Measurements from ENCODE around the gene CTNND1.

CTNND1 gene

DNA sequence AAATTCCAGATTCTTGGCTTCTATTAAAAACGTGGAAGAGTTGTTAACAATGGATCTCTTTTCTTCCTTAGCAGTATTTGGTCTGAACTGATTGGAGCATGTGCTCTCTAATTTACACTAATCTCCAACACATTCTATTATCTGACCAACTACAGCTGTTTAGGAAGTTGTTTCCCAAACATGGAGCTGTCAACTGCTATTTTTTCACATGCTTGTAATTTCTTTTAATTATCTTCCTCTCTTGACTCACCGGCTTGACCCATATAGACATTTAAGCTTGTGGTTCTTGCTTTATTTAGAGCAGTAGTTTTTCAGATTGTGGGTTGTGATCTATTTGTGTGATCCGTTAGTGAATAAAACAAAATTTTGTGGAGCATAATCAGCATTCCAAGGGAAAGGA is 40.8 kb downstream of the CTNND1 start:
- H3K79me2 ChIP-seq (ENCODE audit: control insufficient read depth, insufficient read depth, low read length) = peaks cover 25% of the 10 kb centered on the region
- H3K79me1 ChIP-seq (ENCODE audit: low read length) = peaks cover 15% of the 10 kb centered on the region
- no peak overlapping the region for H3K9ac ChIP-seq (ENCODE audit: low read length)
- H2BK120ac ChIP-seq (ENCODE audit: low read depth, low read length) = no peak overlapping the region
- no peak overlapping the region for H3K23ac ChIP-seq (ENCODE audit: low read length)
- H3K4me2 ChIP-seq (ENCODE audit: low read length) = no peak overlapping the region
- H2BK5ac ChIP-seq (ENCODE audit: low read length) = no peak overlapping the region
- H4K8ac ChIP-seq (ENCODE audit: low read depth, low read length) = no peak overlapping the region
- no peak overlapping the region for H3K18ac ChIP-seq (ENCODE audit: low read length)
- no peak overlapping the region for H3K4ac ChIP-seq (ENCODE audit: low read depth, low read length)
- H3K56ac ChIP-seq (ENCODE audit: low read length) = no peak overlapping the region
- H3K36me3 ChIP-seq (ENCODE audit: control insufficient read depth, insufficient read depth, low read length) = peaks cover 23% of the 10 kb centered on the region
- H3K4me3 ChIP-seq (ENCODE audit: low read length) = no peak overlapping the region
- no peak for DNase-seq
- no peak overlapping the region for H2AK5ac ChIP-seq (ENCODE audit: low read length)
- WGBS (ENCODE audit: extremely low coverage, insufficient coverage, low lambda C conversion rate) = no CpG with 5 or more reads among the region's 3 CpGs
- H2BK15ac ChIP-seq (replicated peaks; ENCODE audit: low read depth) = no peak overlapping the region
- no peak overlapping the region for H4K5ac ChIP-seq (ENCODE audit: low read length)
- H3K4me1 ChIP-seq (ENCODE audit: control insufficient read depth, low read depth, low read length) = no peaks in the 10 kb centered on the region
- no peaks in the 10 kb centered on the region for H3K27me3 ChIP-seq (ENCODE audit: insufficient read depth, low read length, poor library complexity)
- no peak overlapping the region for H3K27ac ChIP-seq (ENCODE audit: low read depth, low read length)

DNA sequence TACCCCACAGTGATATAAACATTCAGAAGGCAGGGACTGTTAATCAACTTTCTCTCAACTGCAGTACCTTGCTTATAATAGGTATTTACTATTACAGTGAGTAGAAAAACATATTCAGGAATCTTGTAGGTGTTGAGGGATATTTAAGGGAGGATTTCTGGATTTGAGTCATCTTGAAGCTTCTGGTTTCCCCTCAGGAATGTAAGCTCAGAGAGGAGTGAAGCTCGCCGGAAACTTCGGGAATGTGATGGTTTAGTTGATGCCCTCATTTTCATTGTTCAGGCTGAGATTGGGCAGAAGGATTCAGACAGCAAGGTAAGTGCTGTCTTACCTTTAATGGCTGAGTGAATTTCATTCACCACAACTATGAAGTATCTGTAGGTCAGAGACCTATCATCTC is 42.9 kb downstream of the CTNND1 start:
- Histone ChIP-seq H3K79me1 (ENCODE audit: low read length) (peaks cover 13% of the 10 kb centered on the region), H3K36me3 (ENCODE audit: control insufficient read depth, insufficient read depth, low read length) (peaks cover 35% of the 10 kb centered on the region), H3K23ac (ENCODE audit: low read length) (no peak overlapping the region), H3K4me1 (ENCODE audit: control insufficient read depth, low read depth, low read length) (no peaks in the 10 kb centered on the region), H2BK120ac (ENCODE audit: low read depth, low read length) (no peak overlapping the region), H3K4ac (ENCODE audit: low read depth, low read length) (no peak overlapping the region), H4K5ac (ENCODE audit: low read length) (no peak overlapping the region), H3K4me3 (ENCODE audit: low read length) (no peak overlapping the region), H3K56ac (ENCODE audit: low read length) (no peak overlapping the region), H3K27ac (ENCODE audit: low read depth, low read length) (no peak overlapping the region), H2AK5ac (ENCODE audit: low read length) (no peak overlapping the region), H3K27me3 (ENCODE audit: insufficient read depth, low read length, poor library complexity) (no peaks in the 10 kb centered on the region), H3K18ac (ENCODE audit: low read length) (no peak overlapping the region), H3K4me2 (ENCODE audit: low read length) (no peak overlapping the region), H2BK5ac (ENCODE audit: low read length) (no peak overlapping the region), H3K9ac (ENCODE audit: low read length) (no peak overlapping the region), H3K79me2 (ENCODE audit: control insufficient read depth, insufficient read depth, low read length) (peaks cover 13% of the 10 kb centered on the region), H4K8ac (ENCODE audit: low read depth, low read length) (no peak overlapping the region), H2BK15ac (replicated peaks; ENCODE audit: low read depth) (no peak overlapping the region)
- WGBS (ENCODE audit: extremely low coverage, insufficient coverage, low lambda C conversion rate) = no CpG with 5 or more reads among the region's 3 CpGs
- DNase-seq = no peak

DNA sequence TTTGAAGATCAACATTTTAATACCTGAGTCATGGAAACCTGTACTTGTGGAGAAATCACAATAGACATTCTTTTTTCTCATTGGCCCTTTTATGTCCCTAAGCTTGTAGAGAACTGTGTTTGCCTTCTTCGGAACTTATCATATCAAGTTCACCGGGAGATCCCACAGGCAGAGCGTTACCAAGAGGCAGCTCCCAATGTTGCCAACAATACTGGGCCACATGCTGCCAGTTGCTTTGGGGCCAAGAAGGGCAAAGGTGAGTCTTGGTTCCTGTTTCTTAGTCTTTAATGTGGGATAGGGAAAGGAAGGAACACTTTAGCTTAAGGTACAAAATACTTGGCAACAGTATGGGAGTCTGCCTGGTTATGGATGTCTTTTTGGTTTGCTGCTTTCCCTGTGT is 44.2 kb downstream of the CTNND1 start:
- no peak overlapping the region for H2BK5ac ChIP-seq (ENCODE audit: low read length)
- H3K4me2 ChIP-seq (ENCODE audit: low read length) = no peak overlapping the region
- H3K9ac ChIP-seq (ENCODE audit: low read length) = no peak overlapping the region
- H3K56ac ChIP-seq (ENCODE audit: low read length) = no peak overlapping the region
- H3K79me2 ChIP-seq (ENCODE audit: control insufficient read depth, insufficient read depth, low read length) = peaks cover 13% of the 10 kb centered on the region
- H3K4ac ChIP-seq (ENCODE audit: low read depth, low read length) = no peak overlapping the region
- no peaks in the 10 kb centered on the region for H3K4me1 ChIP-seq (ENCODE audit: control insufficient read depth, low read depth, low read length)
- peaks cover 13% of the 10 kb centered on the region for H3K79me1 ChIP-seq (ENCODE audit: low read length)
- H2BK15ac ChIP-seq (replicated peaks; ENCODE audit: low read depth) = no peak overlapping the region
- WGBS (ENCODE audit: extremely low coverage, insufficient coverage, low lambda C conversion rate) = no CpG with 5 or more reads among the region's 3 CpGs
- H4K5ac ChIP-seq (ENCODE audit: low read length) = no peak overlapping the region
- H3K36me3 ChIP-seq (ENCODE audit: control insufficient read depth, insufficient read depth, low read length) = peaks cover 35% of the 10 kb centered on the region
- no peak overlapping the region for H2BK120ac ChIP-seq (ENCODE audit: low read depth, low read length)
- no peak for DNase-seq
- no peak overlapping the region for H2AK5ac ChIP-seq (ENCODE audit: low read length)
- H3K4me3 ChIP-seq (ENCODE audit: low read length) = no peak overlapping the region
- no peak overlapping the region for H3K27ac ChIP-seq (ENCODE audit: low read depth, low read length)
- H4K8ac ChIP-seq (ENCODE audit: low read depth, low read length) = no peak overlapping the region
- no peaks in the 10 kb centered on the region for H3K27me3 ChIP-seq (ENCODE audit: insufficient read depth, low read length, poor library complexity)
- no peak overlapping the region for H3K23ac ChIP-seq (ENCODE audit: low read length)
- H3K18ac ChIP-seq (ENCODE audit: low read length) = no peak overlapping the region

DNA sequence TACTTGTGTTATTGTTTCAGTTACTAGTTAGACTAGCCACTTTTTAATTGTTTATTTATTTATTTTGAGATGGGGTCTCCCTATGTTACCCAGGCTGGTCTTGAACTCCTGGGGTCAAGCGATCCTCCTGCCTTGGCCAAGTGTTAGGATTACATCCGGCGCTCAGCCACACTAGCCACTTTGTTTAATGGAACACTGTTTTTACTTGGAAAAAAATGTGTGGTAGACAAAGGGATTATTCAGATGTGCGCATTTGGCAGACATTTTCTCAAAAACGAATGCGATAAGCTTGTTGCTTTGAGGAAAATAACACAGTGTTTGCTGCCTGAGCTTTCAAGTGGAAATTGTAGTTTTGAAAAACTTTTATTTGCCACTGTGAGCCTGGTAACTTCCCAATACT is 51.0 kb downstream of the CTNND1 start:
- Histone ChIP-seq H4K8ac (ENCODE audit: low read depth, low read length) (no peak overlapping the region), H3K27me3 (ENCODE audit: insufficient read depth, low read length, poor library complexity) (no peaks in the 10 kb centered on the region), H3K36me3 (ENCODE audit: control insufficient read depth, insufficient read depth, low read length) (peaks cover 13% of the 10 kb centered on the region), H2BK15ac (replicated peaks; ENCODE audit: low read depth) (no peak overlapping the region), H3K79me1 (ENCODE audit: low read length) (no peaks in the 10 kb centered on the region), H3K4me3 (ENCODE audit: low read length) (no peak overlapping the region), H3K56ac (ENCODE audit: low read length) (no peak overlapping the region), H2AK5ac (ENCODE audit: low read length) (no peak overlapping the region), H3K9ac (ENCODE audit: low read length) (no peak overlapping the region), H2BK120ac (ENCODE audit: low read depth, low read length) (no peak overlapping the region), H3K27ac (ENCODE audit: low read depth, low read length) (no peak overlapping the region), H3K18ac (ENCODE audit: low read length) (no peak overlapping the region), H2BK5ac (ENCODE audit: low read length) (no peak overlapping the region), H4K5ac (ENCODE audit: low read length) (no peak overlapping the region), H3K4me2 (ENCODE audit: low read length) (no peak overlapping the region), H3K79me2 (ENCODE audit: control insufficient read depth, insufficient read depth, low read length) (no peaks in the 10 kb centered on the region), H3K23ac (ENCODE audit: low read length) (no peak overlapping the region), H3K4me1 (ENCODE audit: control insufficient read depth, low read depth, low read length) (no peaks in the 10 kb centered on the region), H3K4ac (ENCODE audit: low read depth, low read length) (no peak overlapping the region)
- no CpG with 5 or more reads among the region's 6 CpGs for WGBS (ENCODE audit: extremely low coverage, insufficient coverage, low lambda C conversion rate)
- DNase-seq = no peak

DNA sequence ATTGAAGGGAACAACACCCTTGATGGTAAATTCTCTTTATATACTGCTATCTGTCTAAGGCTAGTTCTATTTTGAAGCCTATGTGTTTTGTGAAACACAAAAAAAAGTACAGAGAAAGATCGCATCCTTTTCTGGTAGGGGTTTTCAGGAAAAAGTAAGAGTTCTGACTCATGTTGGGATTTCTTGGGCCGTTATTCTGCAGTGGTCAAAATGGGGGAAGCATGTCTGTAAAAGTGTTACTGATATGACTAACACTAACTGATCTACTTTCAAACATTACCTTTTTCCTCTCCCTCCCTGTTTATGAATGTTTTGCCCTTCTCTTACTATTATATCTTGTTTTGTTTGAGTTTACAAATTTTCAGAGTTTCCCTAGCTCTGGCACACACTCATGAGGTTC is 53.9 kb downstream of the CTNND1 start:
- no peak overlapping the region for H3K4ac ChIP-seq (ENCODE audit: low read depth, low read length)
- H4K8ac ChIP-seq (ENCODE audit: low read depth, low read length) = no peak overlapping the region
- H3K4me3 ChIP-seq (ENCODE audit: low read length) = no peak overlapping the region
- no CpG with 5 or more reads among the region's 2 CpGs for WGBS (ENCODE audit: extremely low coverage, insufficient coverage, low lambda C conversion rate)
- no peak for DNase-seq
- H3K56ac ChIP-seq (ENCODE audit: low read length) = no peak overlapping the region
- H3K23ac ChIP-seq (ENCODE audit: low read length) = no peak overlapping the region
- peaks cover 2% of the 10 kb centered on the region for H3K36me3 ChIP-seq (ENCODE audit: control insufficient read depth, insufficient read depth, low read length)
- no peak overlapping the region for H2BK5ac ChIP-seq (ENCODE audit: low read length)
- no peak overlapping the region for H3K4me2 ChIP-seq (ENCODE audit: low read length)
- no peak overlapping the region for H2BK15ac ChIP-seq (replicated peaks; ENCODE audit: low read depth)
- H3K4me1 ChIP-seq (ENCODE audit: control insufficient read depth, low read depth, low read length) = no peaks in the 10 kb centered on the region
- no peak overlapping the region for H3K27ac ChIP-seq (ENCODE audit: low read depth, low read length)
- H2BK120ac ChIP-seq (ENCODE audit: low read depth, low read length) = no peak overlapping the region
- H3K79me2 ChIP-seq (ENCODE audit: control insufficient read depth, insufficient read depth, low read length) = no peaks in the 10 kb centered on the region
- no peak overlapping the region for H4K5ac ChIP-seq (ENCODE audit: low read length)
- no peaks in the 10 kb centered on the region for H3K27me3 ChIP-seq (ENCODE audit: insufficient read depth, low read length, poor library complexity)
- no peak overlapping the region for H3K18ac ChIP-seq (ENCODE audit: low read length)
- H3K79me1 ChIP-seq (ENCODE audit: low read length) = no peaks in the 10 kb centered on the region
- H3K9ac ChIP-seq (ENCODE audit: low read length) = no peak overlapping the region
- H2AK5ac ChIP-seq (ENCODE audit: low read length) = no peak overlapping the region

DNA sequence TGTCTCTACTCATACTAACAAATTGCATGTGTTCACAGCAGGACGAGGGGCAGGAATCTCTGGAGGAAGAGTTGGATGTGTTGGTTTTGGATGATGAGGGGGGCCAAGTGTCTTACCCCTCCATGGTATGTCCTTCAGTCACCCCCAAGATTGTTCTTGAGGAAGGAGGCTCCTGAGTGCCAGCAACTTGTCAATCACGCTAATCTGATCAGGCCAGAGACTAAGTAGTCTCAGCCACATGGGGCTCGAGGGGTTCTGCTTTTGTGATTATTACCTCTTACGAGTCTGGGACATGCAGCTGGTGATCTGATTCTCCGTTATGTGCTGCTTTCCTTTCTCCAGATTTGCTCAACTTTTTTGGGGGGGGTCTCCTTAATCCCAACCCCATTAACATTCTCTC is 54.3 kb downstream of the CTNND1 start:
- Histone ChIP-seq H2BK120ac (ENCODE audit: low read depth, low read length) (no peak overlapping the region), H3K4me1 (ENCODE audit: control insufficient read depth, low read depth, low read length) (no peaks in the 10 kb centered on the region), H3K27ac (ENCODE audit: low read depth, low read length) (no peak overlapping the region), H3K4ac (ENCODE audit: low read depth, low read length) (no peak overlapping the region), H4K5ac (ENCODE audit: low read length) (no peak overlapping the region), H3K27me3 (ENCODE audit: insufficient read depth, low read length, poor library complexity) (no peaks in the 10 kb centered on the region), H3K4me2 (ENCODE audit: low read length) (no peak overlapping the region), H3K79me2 (ENCODE audit: control insufficient read depth, insufficient read depth, low read length) (no peaks in the 10 kb centered on the region), H4K8ac (ENCODE audit: low read depth, low read length) (no peak overlapping the region), H3K23ac (ENCODE audit: low read length) (no peak overlapping the region), H3K36me3 (ENCODE audit: control insufficient read depth, insufficient read depth, low read length) (peaks cover 2% of the 10 kb centered on the region), H3K9ac (ENCODE audit: low read length) (no peak overlapping the region), H2BK15ac (replicated peaks; ENCODE audit: low read depth) (no peak overlapping the region), H3K56ac (ENCODE audit: low read length) (no peak overlapping the region), H3K79me1 (ENCODE audit: low read length) (no peaks in the 10 kb centered on the region), H3K18ac (ENCODE audit: low read length) (no peak overlapping the region), H2AK5ac (ENCODE audit: low read length) (no peak overlapping the region), H2BK5ac (ENCODE audit: low read length) (no peak overlapping the region), H3K4me3 (ENCODE audit: low read length) (no peak overlapping the region)
- no peak for DNase-seq
- no CpG with 5 or more reads among the region's 5 CpGs for WGBS (ENCODE audit: extremely low coverage, insufficient coverage, low lambda C conversion rate)
